Ovary (tissue), 3 donors: Measurements from ENCODE around the gene ZG16.

ENCODE experiments used
- CTCF ChIP-seq, 3 donors: fragments of 450-650 bp in 2 of 3; fragments of 200-600 bp in 1 of 3; IDR thresholded peaks; one replicate each; pipeline versions ENCODE4 v1.5.1 to v1.8.0; 2016 to 2022; ENCODE audit warnings: antibody characterized with exemption in 3 of 3, mild to moderate bottlenecking in 1 of 3
- POLR2A ChIP-seq: fragments of 450-650 bp; IDR thresholded peaks from one replicate; pipeline ENCODE4 v1.6.1; 2017; ENCODE audit warnings: antibody characterized with exemption, mild to moderate bottlenecking, moderate library complexity
- donor health status: DM: no; HTN: no; CAD: no.

DNA sequence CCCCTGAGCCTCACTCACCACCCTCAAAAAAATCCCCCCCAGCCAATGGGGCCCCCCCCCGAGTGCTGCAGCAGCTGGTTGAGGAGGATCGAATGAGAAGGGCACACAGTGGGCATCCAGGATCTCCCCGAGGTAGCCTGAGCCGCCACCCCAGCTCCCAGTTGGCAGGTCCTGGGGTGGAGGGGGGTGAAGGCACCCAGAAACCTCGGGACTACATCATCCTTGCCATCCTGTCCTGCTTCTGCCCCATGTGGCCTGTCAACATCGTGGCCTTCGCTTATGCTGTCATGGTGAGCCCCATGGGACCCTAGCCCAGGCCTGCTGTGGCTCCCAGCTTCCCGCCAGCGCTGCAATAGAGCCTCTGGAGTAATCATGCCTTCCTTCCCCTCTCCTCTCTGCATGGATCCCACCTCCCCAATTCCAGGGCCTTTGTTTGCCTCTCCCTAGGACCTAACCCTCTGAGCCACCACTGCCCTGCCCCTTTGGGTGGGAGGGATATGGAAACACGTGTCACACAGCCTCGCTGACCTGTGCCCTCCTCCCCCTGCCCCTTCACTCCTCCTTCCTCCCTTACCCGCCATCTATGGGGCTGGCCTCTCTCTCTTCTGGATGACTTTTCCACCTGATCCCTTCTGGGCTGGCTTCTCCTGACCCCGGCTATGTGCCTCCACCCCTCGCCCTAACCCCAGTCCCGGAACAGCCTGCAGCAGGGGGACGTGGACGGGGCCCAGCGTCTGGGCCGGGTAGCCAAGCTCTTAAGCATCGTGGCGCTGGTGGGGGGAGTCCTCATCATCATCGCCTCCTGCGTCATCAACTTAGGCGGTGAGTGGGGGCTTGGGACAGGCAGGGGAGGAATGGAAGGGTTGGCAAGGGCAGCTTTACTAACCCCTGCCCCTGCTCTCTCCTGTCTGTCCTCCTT lies 35.8 kb downstream of the ZG16 start:
- TF ChIP-seq CTCF (IDR thresholded peaks at IDR 0.05) (no peak), POLR2A (no peak)
